K562 (cell line): ENCODE measurements around the gene ARL8A. TPM values are rescaled to one million over a fixed set of nuclear protein-coding genes. Genes with fewer than 3 reads are reported as not detected.
A peak's percentile ranks its signal among the peaks of the same experiment; 100 is the strongest.

ENCODE experiments used
- ATF7 ChIP-seq: fragments of 450-650 bp; IDR thresholded peaks from 2 replicates; pipeline ENCODE4 v1.7.1; 2014; ENCODE audit warnings: mild to moderate bottlenecking, moderate library complexity
- BCL6 ChIP-seq: fragments of 250-450 bp; sonication (Bioruptor Pico); IDR thresholded peaks from 2 replicates; pipeline ENCODE4 v1.4.0; 2020
- BHLHE40 ChIP-seq: IDR thresholded peaks from 2 replicates; pipeline ENCODE4 v1.6.1; 2011; ENCODE audit warnings: low read length, improper control_type of control experiment
- CREB1 ChIP-seq, 2 experiments: sonication (generic) in 1 of 2; formaldehyde crosslinking in 1 of 2; IDR thresholded peaks; 2 replicates each; pipeline versions ENCODE4 v1.6.1 to v1.8.0; 2012 to 2022; ENCODE audit warnings: inconsistent platforms in 1 of 2, mild to moderate bottlenecking in 1 of 2, missing genetic modification reagents in 1 of 2, moderate library complexity in 1 of 2
- MAFF ChIP-seq: IDR thresholded peaks from 2 replicates; pipeline ENCODE4 v1.6.1; 2012; ENCODE audit warnings: low read length, improper control_type of control experiment
- MAZ ChIP-seq, 2 experiments: fragments of 450-650 bp in 1 of 2; sonication (generic) in 1 of 2; formaldehyde crosslinking; IDR thresholded peaks in 1 of 2; conservative IDR thresholded peaks in 1 of 2; 2 replicates each; pipeline versions ENCODE4 v1.4.0 to v1.5.0; 2020; ENCODE audit warnings: mild to moderate bottlenecking in 1 of 2, missing genetic modification reagents in 1 of 2
- TEAD4 ChIP-seq, 2 experiments: sonication (generic) in 1 of 2; formaldehyde crosslinking in 1 of 2; IDR thresholded peaks; 2 replicates each; pipeline versions ENCODE4 v1.6.1 to v1.8.0; 2012 to 2022; ENCODE audit warnings: borderline replicate concordance in 1 of 2, inconsistent platforms in 1 of 2, low read length in 1 of 2, mild to moderate bottlenecking in 1 of 2, missing genetic modification reagents in 1 of 2
- YY1 ChIP-seq, 3 experiments: IDR thresholded peaks; 2 replicates each; pipeline ENCODE4 v1.6.1; 2011; ENCODE audit warnings: low read length in 2 of 3, mild to moderate bottlenecking in 2 of 3, moderate library complexity in 2 of 3, borderline replicate concordance in 1 of 3, control low read depth in 1 of 3, low read depth in 1 of 3; ENCODE audit not compliant: insufficient read depth in 3 of 3, insufficient replicate concordance in 2 of 3, control insufficient read depth in 1 of 3, insufficient read length in 1 of 3; ENCODE audit errors: extremely low read depth in 1 of 3
- ZFP36 ChIP-seq: fragments of 150-350 bp; IDR thresholded peaks from 2 replicates; pipeline ENCODE4 v1.6.1; 2018; ENCODE audit warnings: low read length, low read depth; ENCODE audit not compliant: partially characterized antibody
- polyA plus RNA-seq, 8 experiments: library from polyadenylated mRNA; depleted of rRNA in 4 of 8; stranded (reverse) in 5 of 8; unstranded in 3 of 8; fragments of >200 nt; fragmentation: Nextera tagmentation in 2 of 8; fragmentation: Illumina TruSeq in 1 of 8; extraction: Ambion mirVana in 2 of 8; extraction: Trizol in 1 of 8; gene quantifications; 2 replicates each; pipeline versions ENCODE4 v1.2.1 to v1.2.3, GENCODE V29; 2011 to 2014; ENCODE audit warnings: inconsistent platforms in 1 of 8, missing spikeins in 1 of 8
- total RNA-seq, 7 experiments: library from RNA; depleted of rRNA in 6 of 7; stranded (reverse); fragments of >200 nt in 6 of 7; fragmentation: Illumina TruSeq in 2 of 7; extraction: Trizol in 2 of 7; gene quantifications; 2 replicates each; pipeline versions ENCODE4 v1.2.1 to v1.2.3, GENCODE V29; 2011 to 2021; ENCODE audit warnings: low replicate concordance in 1 of 7
- TF ChIP-seq, protein P1 (sequence below), 3 experiments: IDR thresholded peaks in 2 of 3; conservative IDR thresholded peaks in 1 of 3; 2 replicates each; pipeline ENCODE4 v1.5.1; 2011 to 2012; ENCODE audit warnings: low read length in 3 of 3, mild to moderate bottlenecking in 3 of 3, control low read depth in 2 of 3, improper control_type of control experiment in 1 of 3, inconsistent platforms in 1 of 3, low read depth in 1 of 3, mixed read lengths in 1 of 3, moderate library complexity in 1 of 3; ENCODE audit not compliant: insufficient read depth in 2 of 3
- TF ChIP-seq, protein P2 (sequence below): fragments of 250-450 bp; sonication (Bioruptor Pico); IDR thresholded peaks from 2 replicates; pipeline ENCODE4 v1.5.0; 2021
- TF ChIP-seq, protein P3 (sequence below): fragments of 200-800 bp; sonication (Bioruptor generic); IDR thresholded peaks from 2 replicates; pipeline ENCODE4 v1.6.1; 2017; ENCODE audit warnings: missing genetic modification characterization, missing compliant biosample characterization
- TF ChIP-seq, protein P4 (sequence below): fragments of 450-650 bp; IDR thresholded peaks from 2 replicates; pipeline ENCODE4 v1.6.1; 2018; ENCODE audit warnings: mild to moderate bottlenecking, low read depth; ENCODE audit not compliant: partially characterized antibody
- TF ChIP-seq, protein P5 (sequence below): fragments of 250-450 bp; sonication (Bioruptor Pico); IDR thresholded peaks from 2 replicates; pipeline ENCODE4 v1.9.0; 2021; ENCODE audit warnings: mild to moderate bottlenecking, inconsistent platforms

ARL8A gene
- total and polyA plus RNA-seq, 9 of the 15 experiments (the other 6 are each of a cell fraction or from before 2014, with no cell fraction given) = 0.17 to 27.3 (median 15.6) TPM

DNA sequence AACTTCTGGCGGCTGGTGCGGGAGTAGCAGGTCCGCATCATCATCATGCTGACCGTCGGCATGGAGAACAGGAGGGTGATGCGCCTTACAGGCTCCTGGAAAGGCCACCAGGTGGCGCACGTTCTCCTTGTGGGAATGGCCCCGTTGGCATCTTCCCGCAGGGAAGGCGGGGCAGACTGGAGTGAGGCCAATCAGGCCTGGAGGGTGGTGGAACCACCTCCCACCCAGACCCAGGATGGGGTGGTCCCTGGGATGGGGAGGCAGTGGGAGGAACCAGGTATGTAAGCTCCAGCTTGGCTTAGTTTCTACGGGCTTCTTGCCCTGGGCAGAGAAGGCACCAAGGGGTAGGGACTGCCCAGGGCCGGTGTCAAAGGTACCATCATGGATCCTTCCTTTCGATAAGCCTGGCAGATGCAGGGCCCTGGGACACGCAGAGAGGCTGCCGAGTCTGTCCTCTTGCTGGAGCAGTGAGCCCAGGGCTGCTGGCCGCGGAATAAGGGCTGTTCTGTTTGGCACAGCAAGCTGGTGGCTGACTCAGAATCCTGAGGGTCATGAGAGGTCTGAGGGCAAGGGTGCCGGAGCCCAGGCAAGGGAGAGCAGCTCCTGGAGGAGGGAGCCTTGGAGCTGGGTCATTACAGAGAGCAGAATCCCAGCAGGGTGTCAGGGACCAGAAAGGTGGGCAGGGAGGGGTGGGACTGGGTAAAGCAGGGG lies 40.4 kb upstream of the ARL8A start (continued):
- TF ChIP-seq, protein P1, sequence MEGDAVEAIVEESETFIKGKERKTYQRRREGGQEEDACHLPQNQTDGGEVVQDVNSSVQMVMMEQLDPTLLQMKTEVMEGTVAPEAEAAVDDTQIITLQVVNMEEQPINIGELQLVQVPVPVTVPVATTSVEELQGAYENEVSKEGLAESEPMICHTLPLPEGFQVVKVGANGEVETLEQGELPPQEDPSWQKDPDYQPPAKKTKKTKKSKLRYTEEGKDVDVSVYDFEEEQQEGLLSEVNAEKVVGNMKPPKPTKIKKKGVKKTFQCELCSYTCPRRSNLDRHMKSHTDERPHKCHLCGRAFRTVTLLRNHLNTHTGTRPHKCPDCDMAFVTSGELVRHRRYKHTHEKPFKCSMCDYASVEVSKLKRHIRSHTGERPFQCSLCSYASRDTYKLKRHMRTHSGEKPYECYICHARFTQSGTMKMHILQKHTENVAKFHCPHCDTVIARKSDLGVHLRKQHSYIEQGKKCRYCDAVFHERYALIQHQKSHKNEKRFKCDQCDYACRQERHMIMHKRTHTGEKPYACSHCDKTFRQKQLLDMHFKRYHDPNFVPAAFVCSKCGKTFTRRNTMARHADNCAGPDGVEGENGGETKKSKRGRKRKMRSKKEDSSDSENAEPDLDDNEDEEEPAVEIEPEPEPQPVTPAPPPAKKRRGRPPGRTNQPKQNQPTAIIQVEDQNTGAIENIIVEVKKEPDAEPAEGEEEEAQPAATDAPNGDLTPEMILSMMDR (IDR thresholded peaks at IDR 0.05 in 2 of 3, conservative IDR thresholded peaks at IDR 0.05 in 1 of 3; ENCODE audit: insufficient read depth in 2 of 3, low read depth in 1 of 3, low read length in 3 of 3) = peak; percentile 96
- TF ChIP-seq YY1 (IDR thresholded peaks at IDR 0.05; ENCODE audit: borderline replicate concordance in 1 of 3, control insufficient read depth in 1 of 3, extremely low read depth in 1 of 3, insufficient read depth in 3 of 3, insufficient read length in 1 of 3, insufficient replicate concordance in 2 of 3, low read depth in 1 of 3, low read length in 2 of 3) (peak in 1 of 3 experiments; percentile 55), BCL6 (CRISPR knock-in tag) (no peak), ZFP36 (peak; percentile 13), BHLHE40 (0 out of 2 replicates have a peak, but pooled peaks have one; percentile 28), CREB1 (IDR thresholded peaks at IDR 0.05) (0 out of 2 replicates have a peak, but pooled peaks have one; percentile 44), CREB1 (CRISPR knock-in tag; IDR thresholded peaks at IDR 0.05) (peak; percentile 54; the same call in 1 of the 2 replicates), MAZ (CRISPR knock-in tag; conservative IDR thresholded peaks at IDR 0.05 in 1 of 2, IDR thresholded peaks at IDR 0.05 in 1 of 2) (peak in 1 of 2 experiments; percentile 43; a peak in 1 of 4 replicates), ATF7 (peak; percentile 48; the same call in 1 of the 2 replicates), MAFF (no peak), TEAD4 (IDR thresholded peaks at IDR 0.05; ENCODE audit: low read length) (no peak), TEAD4 (CRISPR knock-in tag; IDR thresholded peaks at IDR 0.05; ENCODE audit: borderline replicate concordance) (peak; percentile 20; the same call in 1 of the 2 replicates)
- TF ChIP-seq, protein P2, sequence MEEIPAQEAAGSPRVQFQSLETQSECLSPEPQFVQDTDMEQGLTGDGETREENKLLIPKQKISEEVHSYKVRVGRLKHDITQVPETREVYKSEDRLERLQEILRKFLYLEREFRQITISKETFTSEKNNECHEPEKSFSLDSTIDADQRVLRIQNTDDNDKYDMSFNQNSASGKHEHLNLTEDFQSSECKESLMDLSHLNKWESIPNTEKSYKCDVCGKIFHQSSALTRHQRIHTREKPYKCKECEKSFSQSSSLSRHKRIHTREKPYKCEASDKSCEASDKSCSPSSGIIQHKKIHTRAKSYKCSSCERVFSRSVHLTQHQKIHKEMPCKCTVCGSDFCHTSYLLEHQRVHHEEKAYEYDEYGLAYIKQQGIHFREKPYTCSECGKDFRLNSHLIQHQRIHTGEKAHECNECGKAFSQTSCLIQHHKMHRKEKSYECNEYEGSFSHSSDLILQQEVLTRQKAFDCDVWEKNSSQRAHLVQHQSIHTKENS = no peak
- TF ChIP-seq, protein P3, sequence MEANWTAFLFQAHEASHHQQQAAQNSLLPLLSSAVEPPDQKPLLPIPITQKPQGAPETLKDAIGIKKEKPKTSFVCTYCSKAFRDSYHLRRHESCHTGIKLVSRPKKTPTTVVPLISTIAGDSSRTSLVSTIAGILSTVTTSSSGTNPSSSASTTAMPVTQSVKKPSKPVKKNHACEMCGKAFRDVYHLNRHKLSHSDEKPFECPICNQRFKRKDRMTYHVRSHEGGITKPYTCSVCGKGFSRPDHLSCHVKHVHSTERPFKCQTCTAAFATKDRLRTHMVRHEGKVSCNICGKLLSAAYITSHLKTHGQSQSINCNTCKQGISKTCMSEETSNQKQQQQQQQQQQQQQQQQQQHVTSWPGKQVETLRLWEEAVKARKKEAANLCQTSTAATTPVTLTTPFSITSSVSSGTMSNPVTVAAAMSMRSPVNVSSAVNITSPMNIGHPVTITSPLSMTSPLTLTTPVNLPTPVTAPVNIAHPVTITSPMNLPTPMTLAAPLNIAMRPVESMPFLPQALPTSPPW = peak; percentile 51
- TF ChIP-seq, protein P4, sequence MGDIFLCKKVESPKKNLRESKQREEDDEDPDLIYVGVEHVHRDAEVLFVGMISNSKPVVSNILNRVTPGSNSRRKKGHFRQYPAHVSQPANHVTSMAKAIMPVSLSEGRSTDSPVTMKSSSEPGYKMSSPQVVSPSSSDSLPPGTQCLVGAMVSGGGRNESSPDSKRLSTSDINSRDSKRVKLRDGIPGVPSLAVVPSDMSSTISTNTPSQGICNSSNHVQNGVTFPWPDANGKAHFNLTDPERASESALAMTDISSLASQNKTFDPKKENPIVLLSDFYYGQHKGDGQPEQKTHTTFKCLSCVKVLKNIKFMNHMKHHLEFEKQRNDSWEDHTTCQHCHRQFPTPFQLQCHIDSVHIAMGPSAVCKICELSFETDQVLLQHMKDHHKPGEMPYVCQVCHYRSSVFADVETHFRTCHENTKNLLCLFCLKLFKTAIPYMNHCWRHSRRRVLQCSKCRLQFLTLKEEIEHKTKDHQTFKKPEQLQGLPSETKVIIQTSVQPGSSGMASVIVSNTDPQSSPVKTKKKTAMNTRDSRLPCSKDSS = no peak
- TF ChIP-seq, protein P5, sequence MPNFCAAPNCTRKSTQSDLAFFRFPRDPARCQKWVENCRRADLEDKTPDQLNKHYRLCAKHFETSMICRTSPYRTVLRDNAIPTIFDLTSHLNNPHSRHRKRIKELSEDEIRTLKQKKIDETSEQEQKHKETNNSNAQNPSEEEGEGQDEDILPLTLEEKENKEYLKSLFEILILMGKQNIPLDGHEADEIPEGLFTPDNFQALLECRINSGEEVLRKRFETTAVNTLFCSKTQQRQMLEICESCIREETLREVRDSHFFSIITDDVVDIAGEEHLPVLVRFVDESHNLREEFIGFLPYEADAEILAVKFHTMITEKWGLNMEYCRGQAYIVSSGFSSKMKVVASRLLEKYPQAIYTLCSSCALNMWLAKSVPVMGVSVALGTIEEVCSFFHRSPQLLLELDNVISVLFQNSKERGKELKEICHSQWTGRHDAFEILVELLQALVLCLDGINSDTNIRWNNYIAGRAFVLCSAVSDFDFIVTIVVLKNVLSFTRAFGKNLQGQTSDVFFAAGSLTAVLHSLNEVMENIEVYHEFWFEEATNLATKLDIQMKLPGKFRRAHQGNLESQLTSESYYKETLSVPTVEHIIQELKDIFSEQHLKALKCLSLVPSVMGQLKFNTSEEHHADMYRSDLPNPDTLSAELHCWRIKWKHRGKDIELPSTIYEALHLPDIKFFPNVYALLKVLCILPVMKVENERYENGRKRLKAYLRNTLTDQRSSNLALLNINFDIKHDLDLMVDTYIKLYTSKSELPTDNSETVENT (CRISPR knock-in tag) = 0 out of 2 replicates have a peak, but pooled peaks have one; percentile 31
